HG02798 (cell line): Measurements from ENCODE around the gene PRDM11.

Experiments
- ATAC-seq: cut with Tn5 transposase; IDR thresholded peaks from one replicate; pipeline ENCODE4 v1.9.1; 2021; ENCODE audit warnings: mild to moderate bottlenecking; ENCODE audit not compliant: unreplicated experiment, poor library complexity

Gene PRDM11

GRCh38 chr11:45253640-45254039 is 107.2 kb downstream of the PRDM11 start:
- ATAC-seq, result no peak

- ATAC-seq, result no peak
Observed at GRCh38 chr11:45254070-45254469, 107.6 kb downstream of the PRDM11 start.

GRCh38 chr11:45258982-45259530 is 112.6 kb downstream of the PRDM11 start:
- no peak for ATAC-seq

GRCh38 chr11:45259592-45259991 is 113.2 kb downstream of the PRDM11 start:
- no peak for ATAC-seq

GRCh38 chr11:45260071-45260470 is 113.6 kb downstream of the PRDM11 start:
- no peak for ATAC-seq

GRCh38 chr11:45262900-45263299 is 116.5 kb downstream of the PRDM11 start:
- no peak for ATAC-seq

- no peak for ATAC-seq
Observed at GRCh38 chr11:45263773-45264172, 117.3 kb downstream of the PRDM11 start.

- no peak for ATAC-seq
Observed at GRCh38 chr11:45264839-45265515, 118.5 kb downstream of the PRDM11 start.

- no peak for ATAC-seq
Observed at GRCh38 chr11:45265969-45266675, 119.7 kb downstream of the PRDM11 start.

- no peak for ATAC-seq
Observed at GRCh38 chr11:45266676-45267020, 120.2 kb downstream of the PRDM11 start.

GRCh38 chr11:45267052-45267451 is 120.6 kb downstream of the PRDM11 start:
- ATAC-seq, result no peak

GRCh38 chr11:45267652-45268299 is 121.3 kb downstream of the PRDM11 start:
- no peak for ATAC-seq

- no peak for ATAC-seq
Observed at GRCh38 chr11:45269678-45270077, 123.2 kb downstream of the PRDM11 start.

GRCh38 chr11:45270946-45271716 is 124.7 kb downstream of the PRDM11 start:
- no peak for ATAC-seq

GRCh38 chr11:45272701-45273100 is 126.3 kb downstream of the PRDM11 start:
- no peak for ATAC-seq

GRCh38 chr11:45273509-45273908 is 127.1 kb downstream of the PRDM11 start:
- ATAC-seq, result no peak

- no peak for ATAC-seq
Observed at GRCh38 chr11:45274206-45274605, 127.8 kb downstream of the PRDM11 start.

- no peak for ATAC-seq
Observed at GRCh38 chr11:45275828-45276227, 129.4 kb downstream of the PRDM11 start.

- ATAC-seq, result no peak
Observed at GRCh38 chr11:45278714-45279113, 132.3 kb downstream of the PRDM11 start.

GRCh38 chr11:45279645-45280044 is 133.2 kb downstream of the PRDM11 start:
- no peak for ATAC-seq

GRCh38 chr11:45280449-45280848 is 134.0 kb downstream of the PRDM11 start:
- ATAC-seq, result no peak
